Endothelial cell of umbilical vein (primary cell): ENCODE measurements around the gene RNPEPL1. TPM values are rescaled to one million over a fixed set of nuclear protein-coding genes. Genes with fewer than 3 reads are reported as not detected.

Experiments
- BruUV-seq: library from RNA; stranded (reverse); fragments of 400-500 nt; replicated peaks from 2 replicates; lab custom pipeline; 2021; lab: Mats Ljungman, UMichigan
- CTCF ChIA-PET: fragments of 300-600, 350-600 bp; sonication (Branson Sonifier 250); formaldehyde crosslinking; loops from one replicate; lab custom pipeline; 2021; ENCODE audit warnings: antibody characterized with exemption, inconsistent platforms; lab: Charles Lee
- POLR2A ChIA-PET: fragments of 300-600, 350-600 bp; sonication (Branson Sonifier 250); formaldehyde crosslinking; loops from one replicate; lab custom pipeline; 2021; ENCODE audit warnings: antibody characterized with exemption, inconsistent platforms; lab: Charles Lee
- DNase-seq: peaks from one replicate; pipeline ENCODE4 v3.0.0-alpha.2; 2011; ENCODE audit warnings: low read depth, low spot score
- FAIRE-seq: peaks from 2 replicates; lab custom pipeline; 2011; peaks lifted over from hg19 to GRCh38; lab: Jason Lieb, UNC
- H2AFZ ChIP-seq: 2 replicates; pipeline ENCODE4 v1.6.0; 2012; ENCODE audit warnings: low read depth, low read length, control low read depth, inconsistent platforms
- H3K27ac ChIP-seq: 2 replicates; pipeline ENCODE4 v1.5.1; 2011; ENCODE audit warnings: low read depth, mild to moderate bottlenecking, control low read depth, low read length, moderate library complexity; ENCODE audit not compliant: insufficient read depth
- H3K27me3 ChIP-seq, 2 experiments: 2 replicates each; pipeline versions ENCODE4 v1.6.0 to v1.6.1; 2011; ENCODE audit warnings: low read length in 2 of 2, mixed read lengths in 1 of 2; ENCODE audit not compliant: control insufficient read depth in 2 of 2, insufficient read depth in 2 of 2
- H3K36me3 ChIP-seq, 2 experiments: 2 replicates in 1 of 2; 3 replicates in 1 of 2; pipeline ENCODE4 v1.5.1; 2011; ENCODE audit warnings: low read length in 2 of 2, mild to moderate bottlenecking in 1 of 2, moderate library complexity in 1 of 2; ENCODE audit not compliant: control insufficient read depth in 2 of 2, insufficient read depth in 2 of 2; ENCODE audit errors: extremely low read depth in 1 of 2
- H3K4me1 ChIP-seq: 3 replicates; pipeline ENCODE4 v1.5.1; 2011; ENCODE audit warnings: mild to moderate bottlenecking, low read length; ENCODE audit not compliant: control insufficient read depth, insufficient read depth; ENCODE audit errors: extremely low read depth
- H3K4me2 ChIP-seq: 2 replicates; pipeline ENCODE4 v1.6.1; 2011; ENCODE audit warnings: low read length, control low read depth, mixed read lengths; ENCODE audit not compliant: insufficient read depth
- H3K4me3 ChIP-seq, 3 experiments: fragments of 200-600 bp in 1 of 3; sonication (generic), shearing (Covaris generic) in 1 of 3; replicated peaks in 1 of 3; 2 replicates each; pipeline ENCODE4 v1.5.1; 2011 to 2016; ENCODE audit warnings: control low read depth in 3 of 3, low read length in 3 of 3, mild to moderate bottlenecking in 2 of 3, inconsistent platforms in 1 of 3, low read depth in 1 of 3, moderate library complexity in 1 of 3; ENCODE audit not compliant: insufficient read depth in 1 of 3
- H3K79me2 ChIP-seq: 2 replicates; pipeline ENCODE4 v1.6.0; 2012; ENCODE audit warnings: low read length, inconsistent platforms; ENCODE audit not compliant: control insufficient read depth, insufficient read depth
- H3K9ac ChIP-seq: replicated peaks from 2 replicates; pipeline ENCODE3; 2011; ENCODE audit warnings: low read length, control low read depth; ENCODE audit not compliant: insufficient read depth; ENCODE audit errors: extremely low read depth
- H3K9me1 ChIP-seq: replicated peaks from 3 replicates; pipeline ENCODE4 v1.6.0; 2011; ENCODE audit warnings: mild to moderate bottlenecking, low read length; ENCODE audit not compliant: control insufficient read depth, insufficient read depth; ENCODE audit errors: extremely low read depth
- H3K9me3 ChIP-seq: replicated peaks from 2 replicates; pipeline ENCODE4 v1.5.1; 2012; ENCODE audit warnings: low read length, inconsistent platforms; ENCODE audit not compliant: control insufficient read depth, insufficient read depth
- H4K20me1 ChIP-seq: replicated peaks from 2 replicates; pipeline ENCODE3; 2011; ENCODE audit warnings: mild to moderate bottlenecking, low read length; ENCODE audit not compliant: control insufficient read depth, insufficient read depth; ENCODE audit errors: extremely low read depth
- EZH2 ChIP-seq: IDR thresholded peaks from 2 replicates; pipeline ENCODE4 v1.6.1; 2012; ENCODE audit warnings: borderline replicate concordance, low read depth, mild to moderate bottlenecking, moderate library complexity, low read length, inconsistent platforms; ENCODE audit not compliant: severe bottlenecking
- FOS ChIP-seq: IDR thresholded peaks from 2 replicates; pipeline ENCODE4 v1.6.1; 2011; ENCODE audit warnings: mild to moderate bottlenecking, low read length, moderate library complexity, borderline replicate concordance; ENCODE audit not compliant: insufficient read depth
- GATA2 ChIP-seq: IDR thresholded peaks from 2 replicates; pipeline ENCODE4 v1.7.0; 2011; ENCODE audit warnings: low read depth, mild to moderate bottlenecking, moderate library complexity, mixed read lengths, low read length; ENCODE audit not compliant: insufficient read length, insufficient read depth
- JUN ChIP-seq: IDR thresholded peaks from 2 replicates; pipeline ENCODE4 v1.6.1; 2011; ENCODE audit warnings: borderline replicate concordance, low read depth; ENCODE audit not compliant: insufficient read length, insufficient read depth
- MYC ChIP-seq: IDR thresholded peaks from one replicate; pipeline ENCODE4 v1.6.1; 2011; ENCODE audit warnings: mild to moderate bottlenecking, low read depth, low read length
- POLR2A ChIP-seq: IDR thresholded peaks from 2 replicates; pipeline ENCODE4 v1.6.1; 2012; ENCODE audit warnings: low read depth, mild to moderate bottlenecking, control low read depth, low read length
- POLR2AphosphoS5 ChIP-seq: IDR thresholded peaks from 2 replicates; pipeline ENCODE4 v1.6.1; 2012; ENCODE audit warnings: low read depth, mild to moderate bottlenecking, control low read depth, low read length, moderate library complexity; ENCODE audit not compliant: insufficient read depth
- dilution Hi-C: fragments of 300-500 bp; cut with MboI; formaldehyde crosslinking; loops from one replicate; pipeline ENCODE4 v1.15.0; 2019; ENCODE audit warnings: low sequenced_read_pairs; ENCODE audit not compliant: extremely low pct_ligation_motif_present
- intact Hi-C: fragments of 100-400 bp; cut with micrococcal nuclease; formaldehyde crosslinking; loops from one replicate; pipeline ENCODE4 v1.10.0; 2022
- polyA plus RNA-seq, 4 experiments: library from polyadenylated mRNA; depleted of rRNA in 3 of 4; stranded (reverse) in 3 of 4; unstranded in 1 of 4; fragments of >200 nt; gene quantifications; 2 replicates each; pipeline versions ENCODE4 v1.2.1 to v1.2.3, GENCODE V29; 2011 to 2012; ENCODE audit warnings: missing spikeins in 1 of 4
- total RNA-seq: library from RNA; stranded (reverse); gene quantifications from 2 replicates; pipeline ENCODE4 v1.2.3, GENCODE V29; 2021
- TF ChIP-seq, protein P1 (sequence below), 2 donors: IDR thresholded peaks; 1 replicate in 1 of 2; 2 replicates in 1 of 2; pipeline ENCODE4 v1.5.1; 2011; ENCODE audit warnings: low read length in 2 of 2, mild to moderate bottlenecking in 2 of 2, moderate library complexity in 2 of 2, control low read depth in 1 of 2, inconsistent platforms in 1 of 2, low read depth in 1 of 2; ENCODE audit not compliant: insufficient read depth in 1 of 2; ENCODE audit errors: extremely low read depth in 1 of 2
- TF ChIP-seq, protein P2 (sequence below): IDR thresholded peaks from 2 replicates; pipeline ENCODE4 v1.6.1; 2011; ENCODE audit not compliant: insufficient read depth, insufficient read length

Gene RNPEPL1
- total and polyA plus RNA-seq, 2 donors (not counting 3 experiments of a cell fraction or from before 2014, with no cell fraction given), result 35.8 to 67.1 TPM

DNA sequence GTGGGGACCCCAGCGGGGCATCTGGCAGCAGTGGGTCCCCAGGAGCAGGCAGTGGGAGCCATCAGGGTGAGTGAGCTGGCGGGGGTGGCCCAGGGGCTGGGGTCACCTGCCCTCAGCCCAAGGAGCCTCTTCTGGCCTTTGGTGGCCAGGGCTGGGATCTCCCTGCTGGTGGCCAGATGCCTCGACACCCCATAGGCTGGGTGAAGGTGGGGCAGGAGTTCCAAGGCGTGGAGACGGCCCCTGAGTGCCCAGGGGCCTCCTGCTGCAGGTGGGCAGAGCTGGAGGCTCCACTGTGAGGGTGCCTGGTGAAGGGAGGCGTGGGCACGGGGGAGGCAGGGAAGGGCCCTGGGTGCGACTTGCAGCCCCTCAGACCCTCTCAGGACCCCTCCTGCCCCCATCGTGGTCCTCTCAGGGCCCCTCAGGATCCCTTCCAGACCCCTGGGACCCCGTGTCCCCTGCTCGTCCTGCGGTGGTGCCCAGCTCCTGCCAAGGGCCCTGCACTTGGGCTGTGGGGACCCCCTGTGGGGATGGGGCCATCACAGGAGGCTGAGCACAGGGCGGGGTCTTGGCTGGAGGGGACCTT is 52.0 kb downstream of the RNPEPL1 start:
- H3K27ac ChIP-seq, result no peak overlapping the region
- H4K20me1 ChIP-seq, result no peaks in the 10 kb centered on the region
- no TSS peak for BruUV-seq
- no peak overlapping the region for H3K4me2 ChIP-seq
- H3K79me2 ChIP-seq, result no peaks in the 10 kb centered on the region
- TF ChIP-seq EZH2 (no peak), POLR2A (no peak), MYC (no peak), GATA2 (no peak)
- intact Hi-C loops, result no loop called here
- H3K4me3 ChIP-seq, result no peak overlapping the region
- H3K9me1 ChIP-seq, result no peaks in the 10 kb centered on the region
- dilution Hi-C loops, result no loop called here
- no peak overlapping the region for H3K9ac ChIP-seq
- H3K27me3 ChIP-seq, result no peaks in the 10 kb centered on the region
- DNase-seq, result no peak
- H3K4me1 ChIP-seq, result no peaks in the 10 kb centered on the region
- ChIA-PET POLR2A (no interaction called here), CTCF (no interaction called here)
- H3K36me3 ChIP-seq, result no peaks in the 10 kb centered on the region
- no peaks in the 10 kb centered on the region for H3K9me3 ChIP-seq
- H2AFZ ChIP-seq, result no peak overlapping the region
- no peak for FAIRE-seq

DNA sequence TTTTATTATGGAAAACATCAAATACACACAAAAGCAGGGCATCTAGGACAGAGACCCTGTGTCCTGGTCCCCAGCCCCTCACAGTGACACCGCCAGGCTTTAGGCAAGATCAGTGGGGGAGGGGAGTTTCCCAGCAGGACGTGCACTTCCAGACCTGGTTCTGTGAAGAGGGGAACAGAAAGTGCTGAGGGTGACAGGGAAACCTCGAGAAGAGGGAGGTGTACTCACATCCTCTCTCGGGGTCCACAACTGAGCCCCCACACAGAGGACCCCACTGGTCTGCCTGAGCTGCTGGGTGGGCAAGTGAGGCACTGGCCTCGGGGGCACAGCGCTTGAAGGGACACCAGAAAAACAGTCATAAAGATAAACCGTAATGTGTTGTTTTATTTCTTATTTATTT is 52.6 kb downstream of the RNPEPL1 start:
- dilution Hi-C loops, result no loop called here
- TF ChIP-seq EZH2, result no peak
- TF ChIP-seq, protein P1, sequence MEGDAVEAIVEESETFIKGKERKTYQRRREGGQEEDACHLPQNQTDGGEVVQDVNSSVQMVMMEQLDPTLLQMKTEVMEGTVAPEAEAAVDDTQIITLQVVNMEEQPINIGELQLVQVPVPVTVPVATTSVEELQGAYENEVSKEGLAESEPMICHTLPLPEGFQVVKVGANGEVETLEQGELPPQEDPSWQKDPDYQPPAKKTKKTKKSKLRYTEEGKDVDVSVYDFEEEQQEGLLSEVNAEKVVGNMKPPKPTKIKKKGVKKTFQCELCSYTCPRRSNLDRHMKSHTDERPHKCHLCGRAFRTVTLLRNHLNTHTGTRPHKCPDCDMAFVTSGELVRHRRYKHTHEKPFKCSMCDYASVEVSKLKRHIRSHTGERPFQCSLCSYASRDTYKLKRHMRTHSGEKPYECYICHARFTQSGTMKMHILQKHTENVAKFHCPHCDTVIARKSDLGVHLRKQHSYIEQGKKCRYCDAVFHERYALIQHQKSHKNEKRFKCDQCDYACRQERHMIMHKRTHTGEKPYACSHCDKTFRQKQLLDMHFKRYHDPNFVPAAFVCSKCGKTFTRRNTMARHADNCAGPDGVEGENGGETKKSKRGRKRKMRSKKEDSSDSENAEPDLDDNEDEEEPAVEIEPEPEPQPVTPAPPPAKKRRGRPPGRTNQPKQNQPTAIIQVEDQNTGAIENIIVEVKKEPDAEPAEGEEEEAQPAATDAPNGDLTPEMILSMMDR (IDR thresholded peaks at IDR 0.05; ENCODE audit: extremely low read depth in 1 of 2, insufficient read depth in 1 of 2, low read depth in 1 of 2, low read length in 2 of 2), result no peak
- no peak for TF ChIP-seq GATA2
- TF ChIP-seq FOS, result no peak
- TF ChIP-seq, protein P2, sequence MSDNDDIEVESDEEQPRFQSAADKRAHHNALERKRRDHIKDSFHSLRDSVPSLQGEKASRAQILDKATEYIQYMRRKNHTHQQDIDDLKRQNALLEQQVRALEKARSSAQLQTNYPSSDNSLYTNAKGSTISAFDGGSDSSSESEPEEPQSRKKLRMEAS, result no peak
- TF ChIP-seq MYC, result no peak
- no peak for TF ChIP-seq POLR2A
- TF ChIP-seq JUN, result no peak
- no peak for TF ChIP-seq POLR2AphosphoS5
- H3K36me3 ChIP-seq, result no peaks in the 10 kb centered on the region
- ChIA-PET POLR2A (no interaction called here), CTCF (no interaction called here)
- BruUV-seq, result no TSS peak
- H3K9me3 ChIP-seq, result no peaks in the 10 kb centered on the region
- no peaks in the 10 kb centered on the region for H4K20me1 ChIP-seq
- H3K4me2 ChIP-seq, result no peak overlapping the region
- intact Hi-C loops, result no loop called here
- no peak overlapping the region for H3K4me3 ChIP-seq
- no peaks in the 10 kb centered on the region for H3K27me3 ChIP-seq
- H3K79me2 ChIP-seq, result no peaks in the 10 kb centered on the region
- H3K9ac ChIP-seq, result no peak overlapping the region
- H2AFZ ChIP-seq, result no peak overlapping the region
- FAIRE-seq (no peak), DNase-seq (no peak)
- no peaks in the 10 kb centered on the region for H3K4me1 ChIP-seq
- H3K27ac ChIP-seq, result no peak overlapping the region
- H3K9me1 ChIP-seq, result no peaks in the 10 kb centered on the region
